Activated CD8-positive, alpha-beta T cell treated with anti-CD3 and anti-CD28 coated beads for 36 hours (primary cell): ENCODE measurements around the gene PIP5KL1. TPM values are rescaled to one million over a fixed set of nuclear protein-coding genes. Genes with fewer than 3 reads are reported as not detected.

Experiments
- ATAC-seq: fragments of 200-7000 bp; cut with Tn5 transposase; one replicate; pipeline ENCODE4 v1.10.0; 2021; ENCODE audit warnings: mild to moderate bottlenecking, moderate library complexity
- CTCF ChIA-PET: fragments of 350-600 bp; sonication (Branson Sonifier 250); formaldehyde crosslinking; loops from one replicate; lab custom pipeline; 2021; ENCODE audit warnings: antibody characterized with exemption; lab: Charles Lee
- POLR2A ChIA-PET: fragments of 350-600 bp; sonication (Branson Sonifier 250); formaldehyde crosslinking; loops from one replicate; lab custom pipeline; 2021; ENCODE audit warnings: antibody characterized with exemption; lab: Charles Lee
- DNase-seq: peaks from one replicate; pipeline ENCODE4 v3.0.0-alpha.2; 2020
- H3K27ac Mint-ChIP-seq: one replicate; pipeline ENCODE4 v1.8.0; 2021; ENCODE audit warnings: mild to moderate bottlenecking, mixed read lengths
- H3K27me3 Mint-ChIP-seq: one replicate; pipeline ENCODE4 v1.8.0; 2021; ENCODE audit warnings: mixed read lengths
- H3K36me3 Mint-ChIP-seq: one replicate; pipeline ENCODE4 v1.8.0; 2021; ENCODE audit warnings: low read depth, mixed read lengths
- H3K4me1 Mint-ChIP-seq: one replicate; pipeline ENCODE4 v1.8.0; 2021; ENCODE audit warnings: low read depth, mixed read lengths
- H3K4me3 Mint-ChIP-seq: one replicate; pipeline ENCODE4 v1.8.0; 2021; ENCODE audit warnings: mild to moderate bottlenecking, moderate library complexity, mixed read lengths
- H3K9me3 Mint-ChIP-seq: one replicate; pipeline ENCODE4 v1.8.0; 2021; ENCODE audit warnings: mixed read lengths
- CTCF ChIP-seq: fragments of 200-600 bp; IDR thresholded peaks from one replicate; pipeline ENCODE4 v1.8.0; 2022; ENCODE audit warnings: antibody characterized with exemption, mild to moderate bottlenecking
- intact Hi-C: fragments of 100-400 bp; cut with micrococcal nuclease; formaldehyde crosslinking; loops from one replicate; pipeline ENCODE4 v1.10.0; 2022
- total RNA-seq, 2 experiments: library from RNA; stranded (reverse); gene quantifications; one replicate each; pipeline ENCODE4 v1.2.3, GENCODE V29; 2021

PIP5KL1 gene
- total RNA-seq, 2 experiments from 2014 or later, result 1.7 to 2.5 TPM

- H3K27me3 Mint-ChIP-seq, result no peaks in the 10 kb centered on the region
- H3K36me3 Mint-ChIP-seq, result peaks cover 35% of the 10 kb centered on the region
- H3K27ac Mint-ChIP-seq, result peak overlapping the region; percentile 95
- no peak for TF ChIP-seq CTCF
- no peaks in the 10 kb centered on the region for H3K9me3 Mint-ChIP-seq
- CTCF ChIA-PET, result interaction anchor here (1.4 to 1.8 kb wide), 3 partner anchors 15 to 99 kb away, joined by 3 to 6 read pairs (median 4); no protein-coding TSS in a partner anchor
- no peak for ATAC-seq
- peaks cover 39% of the 10 kb centered on the region for H3K4me1 Mint-ChIP-seq
- no peak for DNase-seq
- POLR2A ChIA-PET, result interaction anchor here (1.0 to 1.8 kb wide), 13 partner anchors 8 to 156 kb away, joined by 3 to 13 read pairs (median 4); no protein-coding TSS in a partner anchor
- H3K4me3 Mint-ChIP-seq, result peak overlapping the region; percentile 93
- intact Hi-C loops, result loop anchor here (5.0 kb wide), 1 partner anchor 41 kb away; no protein-coding TSS in a partner anchor
These were observed 5.8 kb upstream of the PIP5KL1 start for GRCh38 chr9:127936347-127936852.

- H3K4me1 Mint-ChIP-seq, result peaks cover 44% of the 10 kb centered on the region
- no peaks in the 10 kb centered on the region for H3K27me3 Mint-ChIP-seq
- H3K27ac Mint-ChIP-seq, result peak overlapping the region; percentile 95
- H3K36me3 Mint-ChIP-seq, result peaks cover 33% of the 10 kb centered on the region
- TF ChIP-seq CTCF, result no peak
- intact Hi-C loops, result loop anchor here (5.0 kb wide), 1 partner anchor 42 kb away; no protein-coding TSS in a partner anchor
- ChIA-PET POLR2A (interaction anchor here (0.7 to 1.8 kb wide), 4 partner anchors 19 to 156 kb away, joined by 3 to 4 read pairs (median 3); partner anchors contain the start of gene ST6GALNAC4), CTCF (interaction anchor here (1.8 to 3.7 kb wide), 2 partner anchors 8 to 14 kb away, joined by 6 to 22 read pairs; no protein-coding TSS in a partner anchor)
- ATAC-seq (peak; percentile 15), DNase-seq (peak; percentile 64)
- H3K4me3 Mint-ChIP-seq, result peak overlapping the region; percentile 93
- no peaks in the 10 kb centered on the region for H3K9me3 Mint-ChIP-seq
These were observed 5.2 kb upstream of the PIP5KL1 start for GRCh38 chr9:127935765-127936221.

GRCh38 chr9:127934986-127935385 lies 4.4 kb upstream of the PIP5KL1 start:
- peaks cover 33% of the 10 kb centered on the region for H3K36me3 Mint-ChIP-seq
- TF ChIP-seq CTCF, result no peak
- DNase-seq (no peak), ATAC-seq (no peak)
- POLR2A ChIA-PET, result interaction anchor here (0.6 to 0.7 kb wide), 3 partner anchors 14 to 72 kb away, joined by 3 to 4 read pairs (median 3); partner anchors contain the start of gene ST6GALNAC4
- H3K27me3 Mint-ChIP-seq, result no peaks in the 10 kb centered on the region
- no peaks in the 10 kb centered on the region for H3K9me3 Mint-ChIP-seq
- H3K27ac Mint-ChIP-seq, result no peak overlapping the region
- intact Hi-C loops, result loop anchor here (5.0 kb wide), 1 partner anchor 42 kb away; no protein-coding TSS in a partner anchor
- CTCF ChIA-PET, result interaction anchor here (1.8 to 3.7 kb wide), 2 partner anchors 8 to 13 kb away, joined by 6 to 22 read pairs; no protein-coding TSS in a partner anchor
- H3K4me1 Mint-ChIP-seq, result peaks cover 47% of the 10 kb centered on the region
- H3K4me3 Mint-ChIP-seq, result peak overlapping the region; percentile 21

- Mint-ChIP-seq H3K4me3 (no peak overlapping the region), H3K27ac (no peak overlapping the region), H3K9me3 (no peaks in the 10 kb centered on the region), H3K4me1 (peaks cover 49% of the 10 kb centered on the region), H3K27me3 (no peaks in the 10 kb centered on the region), H3K36me3 (peaks cover 33% of the 10 kb centered on the region)
- intact Hi-C loops, result no loop called here
- DNase-seq, result no peak
- ChIA-PET POLR2A (interaction anchor here (0.6 kb wide), 1 partner anchor 13 kb away, joined by 4 read pairs; no protein-coding TSS in a partner anchor), CTCF (interaction anchor here (0.9 to 3.7 kb wide), 2 partner anchors 9 to 13 kb away, joined by 3 to 22 read pairs; no protein-coding TSS in a partner anchor)
- ATAC-seq, result no peak
- TF ChIP-seq CTCF, result no peak
These were observed 3.7 kb upstream of the PIP5KL1 start for GRCh38 chr9:127934248-127934647.
